GM18498 (cell line): ENCODE measurements around the gene G0S2.
A peak's percentile ranks its signal among the peaks of the same experiment; 100 is the strongest.

Source experiments
- ATAC-seq: cut with Tn5 transposase; IDR thresholded peaks from one replicate; pipeline ENCODE4 v1.9.1; 2021; ENCODE audit warnings: mild to moderate bottlenecking, moderate library complexity; ENCODE audit not compliant: unreplicated experiment

The G0S2 gene

DNA sequence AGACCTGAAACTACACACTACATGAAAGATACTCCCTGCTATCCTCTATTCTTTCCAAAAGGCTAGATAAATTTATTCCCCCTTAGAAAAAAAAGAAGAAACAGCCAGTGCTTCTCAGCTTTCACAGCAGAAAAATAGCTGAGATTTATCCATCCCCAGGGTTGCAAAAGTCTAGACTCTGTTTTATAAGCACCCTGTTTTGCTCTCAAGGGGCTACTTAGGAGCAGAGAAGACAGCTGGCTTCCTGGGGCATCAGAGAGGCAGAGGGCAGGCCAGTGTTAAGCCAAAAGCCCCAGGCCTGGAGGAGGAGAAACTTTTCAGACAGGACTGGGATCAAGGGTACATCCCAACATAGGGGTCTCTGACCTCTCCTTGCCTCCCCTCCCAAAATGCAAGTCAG is 26.9 kb upstream of the G0S2 start:
- ATAC-seq: no peak

DNA sequence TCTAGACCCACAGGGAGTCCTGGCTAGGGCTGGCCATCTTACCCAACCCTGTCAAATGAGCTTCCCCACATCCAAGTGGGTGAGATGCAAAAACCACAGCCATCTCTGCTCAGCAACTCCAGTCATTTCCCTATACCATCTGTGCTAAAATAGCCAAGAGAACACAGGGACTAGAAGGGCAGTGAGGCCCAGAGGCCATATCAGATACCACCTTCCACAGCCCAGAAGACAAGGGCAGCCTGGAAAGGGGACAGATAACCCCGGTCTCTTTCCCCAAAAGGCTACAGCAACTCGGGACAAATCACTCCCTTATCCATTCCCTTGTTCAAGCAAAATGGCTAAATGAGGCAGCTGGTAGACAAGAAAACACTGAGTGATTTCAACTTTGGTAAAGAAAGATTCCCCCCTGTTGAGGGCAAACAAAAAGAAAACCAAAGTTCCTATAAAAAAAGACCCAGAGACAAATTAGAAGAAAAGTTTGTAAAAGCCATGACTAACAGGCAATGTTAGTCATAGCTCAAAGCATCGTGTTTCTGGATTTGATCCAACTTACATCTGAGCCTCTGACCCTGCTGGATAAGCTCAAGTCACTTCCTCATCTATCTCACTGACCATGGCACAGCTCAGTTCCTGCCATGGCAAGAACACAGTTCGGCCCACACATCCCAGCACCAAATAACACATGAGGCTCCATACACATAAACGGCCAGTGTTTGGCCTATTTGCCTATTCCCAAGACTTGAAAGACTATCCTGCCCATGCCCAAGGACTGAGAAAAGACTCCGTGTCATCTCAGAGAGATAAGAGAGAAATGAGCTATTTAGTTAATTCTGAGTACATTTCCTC is 26.1 kb upstream of the G0S2 start:
- no peak for ATAC-seq

DNA sequence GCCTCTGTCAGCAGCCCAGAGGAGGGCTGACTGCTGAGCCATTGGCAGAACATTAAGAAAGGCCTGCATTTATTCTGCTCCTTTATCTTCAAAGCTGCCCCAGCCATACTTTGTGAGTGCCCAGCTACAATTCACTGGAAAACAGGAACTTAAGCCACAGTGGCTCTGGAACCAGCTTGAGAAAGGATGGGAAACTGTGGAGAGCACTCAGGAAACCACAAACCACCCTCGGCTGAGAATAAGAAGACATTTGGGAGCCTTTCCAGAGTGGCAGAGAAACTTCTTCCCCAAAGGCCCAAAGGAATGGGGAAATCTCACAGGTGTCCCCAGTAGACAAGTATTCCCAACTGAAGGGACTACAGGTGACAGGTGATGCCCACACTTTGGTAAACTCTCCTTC is 24.8 kb upstream of the G0S2 start:
- ATAC-seq: no peak

DNA sequence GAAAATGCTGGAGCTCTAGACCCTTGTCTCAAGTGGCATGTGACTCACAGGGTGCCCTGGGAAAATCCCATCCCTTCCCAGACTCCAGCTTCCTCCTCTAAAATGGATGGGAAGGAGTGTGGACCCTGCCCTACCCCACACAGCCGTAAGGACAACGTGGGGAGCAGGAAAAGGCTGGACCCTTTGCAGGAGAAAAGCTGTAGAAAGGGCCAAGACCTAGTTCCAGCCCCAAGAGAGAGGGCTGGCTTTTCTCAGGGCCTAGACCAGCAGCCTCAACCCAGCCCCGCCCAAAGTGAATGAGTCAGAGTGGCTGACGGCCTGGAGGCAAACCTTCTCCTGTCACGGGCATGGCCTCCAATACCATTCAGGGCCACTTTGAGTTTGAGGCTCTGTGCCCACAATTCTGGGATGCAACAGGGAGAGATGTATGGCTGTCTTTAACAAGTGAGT is 24.0 kb upstream of the G0S2 start:
- peak; percentile 71 for ATAC-seq

DNA sequence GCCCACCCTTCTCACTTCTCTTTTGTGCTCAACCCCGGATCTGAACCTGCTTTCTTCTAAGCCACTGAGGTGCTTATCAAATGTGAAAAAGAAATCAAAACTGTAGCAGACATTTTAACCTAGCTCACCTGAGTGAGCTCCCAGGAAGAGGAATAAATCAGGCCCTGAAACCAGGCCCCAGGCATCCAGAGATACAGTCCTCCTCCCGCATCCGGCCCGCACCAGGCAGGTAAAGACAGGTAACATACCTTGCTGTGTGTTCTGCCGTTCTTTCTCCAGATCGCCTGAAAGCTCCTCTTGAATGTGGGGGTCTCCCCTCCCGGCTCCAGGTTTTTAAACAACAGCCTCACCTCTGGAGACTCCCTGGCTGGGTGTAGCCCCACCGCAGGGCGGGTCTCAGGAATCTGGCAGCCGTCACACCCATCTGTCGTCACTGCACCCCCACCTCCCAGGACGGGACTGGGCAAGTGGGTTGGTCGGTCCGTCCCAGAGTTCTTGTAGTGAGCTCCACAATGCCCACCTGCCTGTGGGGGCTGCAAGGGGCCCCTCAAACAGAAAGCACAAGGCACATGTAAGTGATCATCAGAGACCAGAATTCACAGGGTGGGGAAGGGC is 23.0 kb upstream of the G0S2 start, which contains the start of gene LAMB3:
TSS of gene LAMB3 (minus strand) at position 305 of the 615 bp plus-strand sequence. CDS start 1,481 bp downstream, outside the sequence.
- no peak for ATAC-seq

DNA sequence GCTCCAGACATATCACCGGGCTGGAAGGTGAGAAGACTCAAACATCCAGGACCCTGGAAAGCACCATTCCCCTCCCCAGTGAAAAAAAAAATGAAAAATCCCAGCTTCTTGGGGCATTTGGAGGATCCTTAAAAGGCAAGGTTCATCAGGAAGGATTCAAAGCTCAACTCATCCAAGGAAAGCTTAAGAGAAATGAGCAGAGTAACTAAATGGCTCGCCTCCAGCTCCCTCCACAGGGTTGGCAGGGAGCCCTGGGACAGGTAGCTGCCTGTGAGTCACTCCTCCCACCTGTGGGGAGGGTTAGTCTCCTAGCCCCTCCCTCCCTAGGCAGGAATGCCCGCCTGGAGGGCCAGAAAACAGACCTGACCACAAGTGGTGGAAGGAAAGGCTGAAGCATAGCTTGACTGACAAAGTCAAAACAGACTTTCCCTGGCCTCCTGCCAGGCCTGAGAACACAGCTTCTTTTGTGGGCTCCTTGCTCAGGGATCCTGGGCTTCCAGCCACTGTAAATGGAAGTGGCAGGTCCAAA is 22.3 kb upstream of the G0S2 start:
- ATAC-seq: no peak

DNA sequence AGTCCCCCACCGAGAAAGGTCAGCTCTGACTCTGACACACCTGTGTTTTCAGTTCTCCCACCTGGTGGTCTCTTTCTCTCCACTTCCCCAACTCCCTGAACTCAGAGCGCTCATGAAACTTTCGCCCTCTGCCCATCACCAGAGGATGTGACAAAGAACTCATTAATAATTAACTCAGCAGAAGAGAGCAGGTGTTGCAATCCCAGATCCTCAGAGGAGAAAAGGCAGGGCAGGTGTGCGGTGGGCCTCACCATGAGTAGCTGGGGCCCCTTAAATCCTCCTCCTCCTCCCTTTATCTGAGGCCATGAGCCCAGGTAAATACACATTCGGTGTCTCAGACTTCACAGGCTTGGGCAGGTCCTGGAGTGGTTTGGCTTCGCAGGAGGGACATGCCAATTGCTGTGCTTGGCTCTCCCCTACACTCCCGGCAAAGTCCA is 21.3 kb upstream of the G0S2 start:
- ATAC-seq: peak; percentile 49

DNA sequence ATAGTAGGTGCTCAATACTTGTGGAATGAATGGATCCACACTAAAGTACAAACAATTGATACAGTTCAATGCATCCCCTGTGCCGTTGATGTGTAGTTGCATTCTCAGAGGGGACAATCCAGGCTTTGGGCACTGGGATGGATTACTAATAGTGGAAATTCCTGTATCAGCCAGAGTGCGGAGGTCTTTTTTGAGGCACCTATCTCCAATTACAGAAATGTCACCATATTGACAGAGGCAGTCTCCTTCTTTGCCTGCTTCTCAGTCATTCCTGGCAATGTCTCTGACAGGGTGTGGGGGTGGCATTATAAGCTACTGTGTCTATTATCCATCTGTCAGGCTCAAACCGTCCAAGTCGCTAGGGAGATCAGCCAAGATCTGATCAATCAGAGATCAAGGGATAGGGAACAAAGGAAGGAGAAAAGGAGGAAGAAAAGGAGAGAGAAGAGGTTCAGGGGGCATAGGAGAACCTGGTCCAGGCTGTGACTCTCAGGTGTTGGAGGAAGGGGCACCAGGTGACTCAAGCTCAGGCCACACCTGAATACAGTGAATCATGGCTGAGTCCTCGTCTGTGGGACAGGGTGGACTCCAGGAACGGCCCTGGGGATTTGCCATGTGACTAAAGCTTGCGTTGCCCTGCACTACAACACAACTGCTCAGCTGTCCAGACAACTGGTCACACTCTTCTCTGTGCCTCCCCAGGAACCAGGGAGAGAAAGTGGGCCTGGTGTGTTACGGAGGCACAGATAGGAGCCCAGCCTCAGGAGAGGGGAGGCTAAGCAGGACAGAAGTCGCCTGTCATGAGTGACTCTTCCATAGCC is 19.6 kb upstream of the G0S2 start:
- ATAC-seq: no peak

DNA sequence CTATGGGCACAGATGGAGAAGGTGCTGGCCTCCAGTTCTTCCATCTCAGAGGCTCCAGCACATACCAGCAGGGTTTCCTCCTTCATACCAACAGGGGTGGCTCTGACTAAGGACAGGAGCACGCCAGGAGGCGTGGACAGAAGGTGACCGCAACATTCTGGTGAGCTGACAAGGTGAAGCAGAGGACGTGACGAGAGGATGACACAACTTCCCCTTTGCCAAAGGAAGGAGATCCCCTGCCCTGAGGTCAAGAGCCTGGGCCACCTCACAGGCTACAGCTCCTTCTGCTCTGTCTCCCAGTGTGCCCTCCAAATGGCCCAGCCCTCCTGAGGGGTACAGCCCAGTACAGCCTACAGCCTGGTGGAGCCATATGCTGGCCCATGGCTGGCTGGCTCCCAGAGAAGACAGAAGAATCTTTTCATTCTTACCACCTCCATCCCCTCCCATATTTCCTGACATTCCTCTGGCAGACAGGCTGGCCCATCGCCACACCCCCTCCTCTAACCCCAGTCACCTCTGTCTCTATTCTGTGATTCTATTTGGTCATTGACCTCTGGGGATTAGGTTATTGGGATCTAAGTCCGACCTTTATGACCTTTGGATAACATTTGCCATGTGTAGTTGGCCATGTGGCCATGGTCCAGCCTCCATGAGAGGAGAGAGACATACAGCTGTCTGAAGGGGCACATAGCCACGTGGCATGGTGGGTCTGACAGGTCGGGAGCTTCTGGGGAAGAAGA is 17.9 kb upstream of the G0S2 start:
- ATAC-seq: no peak

DNA sequence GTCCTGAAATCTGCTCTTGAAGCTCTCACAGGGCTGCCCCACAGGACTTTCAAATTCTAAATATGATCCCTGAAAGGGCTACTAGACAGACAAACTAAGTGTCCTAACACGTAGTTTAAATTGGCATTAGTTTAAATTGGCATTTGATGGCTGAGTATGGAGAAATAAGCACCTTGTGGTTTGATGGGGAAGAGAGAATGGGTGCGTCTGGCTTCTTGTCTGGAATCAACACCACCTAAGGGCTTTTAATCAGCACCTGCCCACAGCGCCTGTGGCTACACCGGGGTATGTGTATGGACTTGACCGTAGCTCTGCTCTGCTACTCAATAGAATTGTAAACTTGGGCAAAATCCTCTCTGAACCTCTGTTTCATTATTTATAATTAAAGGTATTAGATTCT is 17.3 kb upstream of the G0S2 start:
- ATAC-seq: no peak

DNA sequence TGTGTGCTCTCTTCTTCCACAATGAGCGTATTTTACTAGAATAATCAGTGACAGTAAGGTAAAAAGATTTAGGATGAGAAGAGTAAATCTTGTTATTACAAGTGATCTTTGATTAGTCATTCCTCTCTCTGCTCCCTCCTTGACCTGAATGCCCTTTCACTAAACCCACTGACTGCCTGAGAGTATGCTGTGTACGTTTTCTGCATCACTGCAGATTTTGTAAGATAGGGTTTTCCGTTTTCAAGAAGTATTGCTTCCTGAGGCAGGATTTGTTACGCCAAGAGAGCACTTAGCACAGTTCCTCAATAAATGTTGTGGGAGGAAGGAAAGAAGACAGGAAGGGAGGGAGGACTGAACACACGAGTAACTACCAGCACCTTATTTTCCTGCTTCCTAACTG is 15.3 kb upstream of the G0S2 start:
- peak; percentile 78 for ATAC-seq

DNA sequence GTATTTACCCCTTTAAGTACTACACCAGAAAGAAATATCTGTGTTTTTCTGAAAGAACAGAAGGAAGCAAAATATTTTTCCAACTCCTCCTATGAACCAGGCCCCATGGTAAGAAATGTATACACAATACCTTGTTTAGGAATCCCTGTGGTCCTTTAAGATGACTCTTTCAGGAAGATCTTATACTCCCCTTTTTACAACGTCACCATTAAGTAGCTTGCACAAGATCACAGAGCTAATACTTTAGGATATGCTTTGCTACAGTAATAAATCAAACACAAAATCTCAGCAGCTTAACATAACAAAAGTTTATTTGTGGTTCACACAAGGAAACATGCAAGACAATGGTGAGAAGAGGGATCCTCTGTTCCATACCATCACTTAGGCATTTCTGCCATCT is 14.1 kb upstream of the G0S2 start:
- no peak for ATAC-seq

DNA sequence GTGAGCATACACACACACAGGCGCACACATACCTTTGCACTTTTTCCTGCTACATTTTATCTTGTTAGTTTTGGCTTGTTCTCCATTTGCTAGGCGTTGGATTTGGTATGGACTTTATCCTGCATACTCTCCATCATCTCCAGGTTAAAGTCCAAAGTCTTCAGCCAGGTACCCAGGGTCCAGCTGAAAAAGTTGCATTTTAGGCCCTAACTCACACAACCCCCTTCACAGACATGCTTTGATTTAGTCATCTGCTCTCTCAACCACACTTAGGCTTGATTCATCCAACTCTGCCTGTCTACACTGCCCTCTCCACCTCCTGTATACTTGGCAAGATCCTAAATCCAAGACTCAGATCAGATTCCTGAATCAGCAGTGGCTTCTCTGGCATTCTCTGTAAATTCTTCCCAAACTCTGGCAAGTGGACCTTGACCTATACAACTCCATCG is 12.3 kb upstream of the G0S2 start:
- no peak for ATAC-seq

DNA sequence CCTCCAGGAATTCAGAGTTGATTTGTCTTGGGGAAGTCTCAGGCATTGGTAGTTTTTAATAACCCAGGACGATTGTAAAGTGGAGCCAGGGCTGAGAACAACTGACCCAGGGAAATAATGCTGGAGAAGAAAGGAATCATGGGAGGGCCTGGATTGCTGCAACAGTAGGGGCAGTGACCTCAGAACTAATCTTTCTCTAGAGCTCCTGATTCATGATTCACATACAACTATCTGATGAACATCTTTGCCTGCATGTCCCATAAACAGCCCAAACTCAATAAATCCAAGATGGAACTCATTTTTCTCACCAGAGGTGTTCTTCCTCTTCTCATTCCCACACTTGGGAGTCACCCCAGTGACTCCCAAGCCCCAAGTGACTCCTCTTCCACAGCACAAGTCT is 8.1 kb upstream of the G0S2 start:
- ATAC-seq: no peak

DNA sequence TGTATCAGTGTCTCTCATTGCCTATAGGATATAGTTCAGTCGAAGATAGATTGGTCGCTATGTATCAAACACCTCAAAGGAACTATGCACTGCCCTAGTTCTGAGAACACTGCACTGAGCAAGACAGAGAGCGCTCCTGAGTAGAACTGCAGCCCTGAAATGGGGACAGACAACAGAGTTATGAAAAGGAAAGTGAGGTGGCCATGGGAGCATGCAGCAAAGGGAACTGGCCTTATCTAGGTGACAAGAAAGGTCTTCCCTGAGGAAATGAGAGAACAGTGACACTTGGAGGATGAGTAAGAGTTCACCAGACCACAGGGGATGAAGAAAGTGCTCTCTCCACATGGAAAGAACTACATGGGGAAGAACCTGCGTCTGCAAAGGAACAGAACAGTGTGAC is 7.5 kb upstream of the G0S2 start:
- ATAC-seq: no peak

DNA sequence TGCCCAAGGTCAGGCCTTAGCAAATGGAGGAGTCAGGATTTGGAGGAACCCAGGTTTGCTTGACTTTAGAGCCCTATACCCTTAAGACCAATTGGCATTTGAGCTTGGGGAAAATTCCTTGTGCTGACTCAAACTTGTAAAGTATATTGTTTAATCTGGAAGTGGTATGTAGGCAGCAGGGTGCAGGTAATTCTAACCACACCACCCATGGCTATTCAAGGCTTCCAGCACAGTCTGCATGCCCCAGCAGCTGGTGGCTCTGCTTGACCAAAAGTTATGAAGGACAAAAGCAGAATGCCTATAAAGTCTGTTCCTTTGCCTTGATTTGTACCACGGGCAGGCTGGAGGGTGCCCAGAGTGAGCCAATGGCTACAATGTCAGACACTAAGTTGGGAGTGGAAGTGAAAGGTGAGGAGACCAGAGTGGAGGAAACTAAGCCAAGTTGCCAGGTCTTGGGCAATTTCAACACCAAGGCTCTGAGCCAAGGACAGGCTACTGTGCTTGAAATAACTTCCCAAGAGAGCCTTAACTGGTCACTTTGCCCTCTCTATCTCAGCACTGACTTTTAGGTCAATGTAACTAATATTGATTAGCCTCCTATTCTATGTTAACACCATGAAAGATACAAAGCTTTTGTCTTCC is 4.7 kb upstream of the G0S2 start:
- no peak for ATAC-seq

DNA sequence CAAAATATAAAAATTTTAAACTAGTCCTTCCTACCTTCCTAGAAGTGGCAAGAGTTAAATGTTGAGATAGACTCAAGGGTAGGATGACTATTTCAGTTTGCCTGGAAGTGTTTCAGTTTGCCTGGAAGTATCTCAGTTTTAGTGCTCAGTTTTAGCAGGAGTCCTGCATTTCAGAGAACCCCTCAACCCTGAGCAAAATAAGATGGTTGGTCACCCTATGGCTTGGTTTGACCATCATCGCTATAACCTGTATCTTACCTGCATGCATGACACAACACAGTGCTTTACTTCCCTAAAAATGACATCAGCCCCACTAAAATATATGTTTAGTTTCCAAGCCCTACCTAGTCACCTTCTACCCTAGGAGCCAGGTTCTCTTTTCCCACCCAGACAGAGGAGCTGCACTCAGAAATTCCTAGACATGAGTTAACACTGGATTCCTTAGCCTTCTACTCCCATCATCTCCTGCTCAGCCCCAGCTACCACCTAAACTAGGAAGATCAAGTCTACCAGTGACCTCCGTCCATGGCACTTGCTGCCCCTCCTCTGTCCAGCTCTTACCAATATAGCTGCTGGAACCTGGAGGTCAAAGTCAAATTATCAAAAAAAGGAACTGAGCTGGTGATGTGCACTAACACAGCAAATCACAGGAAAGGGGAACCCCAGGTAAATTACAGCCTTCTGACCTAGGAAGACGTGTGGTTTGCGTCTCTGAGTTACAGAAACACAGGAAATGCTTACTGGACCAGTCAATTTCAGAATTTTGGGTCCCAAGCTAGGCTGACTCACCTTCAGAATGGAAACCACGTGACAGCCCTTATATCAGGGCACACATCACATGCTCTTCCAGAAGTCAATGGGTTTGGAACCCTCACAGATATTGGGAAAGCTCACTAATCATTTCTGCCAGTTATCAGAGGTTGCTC is 2.2 kb upstream of the G0S2 start:
- peak; percentile 88 for ATAC-seq

DNA sequence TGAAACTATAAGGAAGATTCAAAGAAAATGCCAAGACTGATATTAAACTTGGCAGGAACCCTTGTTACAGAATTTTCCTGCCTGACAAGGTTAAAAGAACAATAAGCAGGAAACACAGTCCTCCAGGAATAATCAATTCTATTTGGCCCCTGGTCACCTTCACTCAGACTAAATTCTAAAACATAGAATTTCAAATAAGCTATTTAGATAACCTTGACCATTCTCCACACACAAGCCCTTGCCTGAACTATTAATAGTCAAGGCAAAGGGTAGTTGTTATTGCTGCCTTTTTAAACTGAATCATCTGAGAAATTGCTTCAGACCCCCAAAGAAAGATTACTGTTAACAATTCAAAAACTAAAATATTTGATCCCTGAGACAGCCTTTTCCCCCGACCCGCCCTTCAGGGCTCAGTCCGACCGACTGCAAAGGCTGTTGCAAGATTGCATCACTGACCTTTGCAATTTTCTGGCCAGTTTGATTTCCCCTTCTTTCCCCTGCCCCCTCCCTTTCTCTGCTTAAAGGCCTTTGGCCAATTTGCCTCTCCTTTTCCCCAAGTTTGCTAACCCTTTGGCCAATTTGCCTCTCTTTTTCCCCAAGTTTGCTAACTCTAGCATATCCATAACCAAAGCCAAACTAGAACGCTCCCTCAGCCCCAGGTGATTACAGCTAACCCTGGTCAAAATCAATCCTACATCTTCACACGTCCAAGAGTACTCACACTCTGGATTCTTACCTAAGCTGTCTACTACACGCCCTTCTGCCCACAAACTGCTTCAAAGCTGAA is 1.4 kb upstream of the G0S2 start:
- no peak for ATAC-seq
